NCI-H2196 (cell line): ENCODE data around the gene TMPRSS5.
A peak's percentile ranks its signal among the peaks of the same experiment; 100 is the strongest.
"Not testable (repeated sequence)": the region's sequence is repeated elsewhere in the genome, so short reads cannot be mapped to it uniquely, and the experiment has no call there.

Source experiments
- DNase-seq: peaks from one replicate; lab custom pipeline; 2025; ENCODE audit not compliant: unreplicated experiment; lab: John Stamatoyannopoulos, UW

TMPRSS5 gene

DNA sequence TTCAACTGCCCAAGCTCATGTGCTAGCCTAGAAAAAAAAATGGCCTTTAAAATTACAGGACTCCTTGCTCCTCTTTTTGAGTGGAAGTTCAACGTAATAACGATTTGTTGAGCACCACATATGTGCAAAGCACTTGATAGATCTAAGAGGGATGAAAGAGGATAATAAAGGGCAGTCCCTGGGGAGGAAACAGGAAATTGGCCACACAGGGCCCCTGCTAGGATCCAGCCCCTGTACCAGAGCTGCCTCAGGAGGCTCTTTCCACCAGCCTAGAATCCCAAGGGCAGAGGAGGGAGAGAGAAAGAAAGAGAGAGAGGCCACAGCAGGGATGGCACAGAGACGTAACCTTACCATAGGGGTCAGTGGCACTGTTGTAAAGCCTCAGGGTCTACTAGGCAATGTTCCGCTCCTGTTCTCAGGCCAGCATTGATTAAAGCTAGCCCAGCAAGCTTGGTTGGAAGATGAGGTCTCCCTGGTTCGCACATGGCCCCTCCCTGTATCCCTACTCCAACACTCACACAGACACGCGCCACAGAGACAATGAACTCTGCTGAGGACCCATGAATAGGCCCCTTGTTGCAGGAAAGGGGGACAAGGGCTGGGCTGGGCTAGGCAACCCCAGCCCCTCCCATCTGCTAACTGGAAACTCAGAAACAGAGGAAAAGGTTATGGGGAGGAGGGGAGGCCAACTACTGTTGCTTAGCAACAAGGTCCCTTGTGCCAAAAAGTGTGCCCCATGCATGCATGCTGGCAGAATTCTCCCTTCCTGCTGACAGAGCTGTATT, at the start of gene TMPRSS5:
TMPRSS5 (minus strand) TSS at position 438 of the 785 bp plus-strand sequence; CDS start at position 354, 84 bp downstream.
- no peak for DNase-seq

DNA sequence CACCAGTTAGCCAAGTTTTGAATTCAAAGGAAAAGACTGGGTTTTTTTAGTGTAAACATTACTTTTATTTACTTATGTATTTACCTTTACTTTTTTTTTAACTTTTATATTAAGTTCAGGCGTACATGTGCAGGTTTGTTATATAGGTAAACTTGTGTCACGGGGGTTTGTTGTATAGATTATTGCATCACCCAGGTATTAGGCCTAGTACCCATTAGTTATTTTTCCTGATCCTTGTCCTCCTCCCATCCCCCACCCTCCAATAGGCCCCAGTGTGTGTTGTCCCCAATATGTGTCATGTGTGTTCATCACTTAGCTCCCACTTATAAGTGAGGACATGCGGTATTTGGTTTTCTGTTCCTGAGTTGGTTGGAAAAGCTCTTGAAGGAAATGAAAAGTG, 46.8 kb upstream of the TMPRSS5 start:
- no peak for DNase-seq

- no peak for DNase-seq
These were observed 30.2 kb upstream of the TMPRSS5 start for GRCh38 chr11:113736323-113736722.

DNA sequence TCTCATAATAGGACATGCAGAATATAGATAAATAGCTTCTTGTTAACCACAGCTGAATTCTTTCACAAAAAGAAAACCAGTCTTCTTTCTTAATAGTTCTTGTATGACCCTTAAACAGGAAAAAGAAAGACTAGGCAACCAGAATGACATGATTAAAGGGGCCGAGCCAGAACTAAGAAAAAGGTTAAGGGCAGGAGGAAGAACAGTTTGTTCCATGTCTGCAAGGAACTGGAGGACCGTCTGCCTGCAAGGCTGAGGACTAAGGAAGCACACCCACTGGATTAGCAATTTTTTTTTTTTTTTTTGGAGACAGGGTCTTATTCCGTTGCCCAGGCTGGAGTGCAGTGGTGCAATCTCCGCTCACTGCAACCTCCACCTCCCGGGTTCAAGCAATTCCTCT, 26.0 kb upstream of the TMPRSS5 start:
- DNase-seq, result no peak

- DNase-seq, result peak; percentile 64
These were observed 25.0 kb upstream of the TMPRSS5 start for GRCh38 chr11:113730887-113731726.

DNA sequence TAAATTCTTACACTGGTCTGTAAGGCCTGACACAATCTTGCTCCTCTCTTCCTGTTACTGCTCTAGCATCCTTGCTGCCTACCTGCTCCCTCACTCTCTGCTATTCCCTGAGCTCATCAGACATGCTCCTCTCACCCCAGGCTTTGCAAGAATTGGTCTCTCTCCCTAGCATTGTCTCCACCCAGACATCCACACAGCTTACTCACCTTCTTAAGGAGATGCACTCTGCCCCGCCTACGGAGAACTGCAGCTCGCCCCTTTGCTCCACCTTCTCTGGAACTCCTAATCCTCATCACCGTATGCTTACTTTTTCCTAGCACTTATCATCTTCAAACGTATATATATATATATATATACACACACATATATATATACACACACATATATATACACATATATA, 23.3 kb upstream of the TMPRSS5 start:
- no peak for DNase-seq

DNA sequence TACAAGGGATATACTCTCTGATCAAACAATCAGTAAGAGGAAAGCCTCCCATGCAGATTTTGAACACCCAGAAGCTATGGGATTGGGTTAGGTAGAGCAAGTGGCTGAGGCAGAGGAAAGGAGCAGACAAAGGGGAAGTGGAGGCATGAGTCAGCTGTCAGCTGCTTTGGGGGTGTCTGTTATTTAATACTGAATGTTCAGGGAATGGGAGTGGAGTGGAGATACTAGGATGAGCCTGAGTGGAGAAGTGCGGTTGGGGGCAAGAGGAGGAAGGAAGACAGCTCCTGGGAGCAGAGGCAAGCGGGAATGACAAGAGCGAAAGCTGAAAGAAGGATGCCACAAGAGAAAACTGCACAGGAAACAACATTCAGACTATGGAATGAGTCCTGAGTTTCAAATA, 22.7 kb upstream of the TMPRSS5 start:
- no peak for DNase-seq

DNA sequence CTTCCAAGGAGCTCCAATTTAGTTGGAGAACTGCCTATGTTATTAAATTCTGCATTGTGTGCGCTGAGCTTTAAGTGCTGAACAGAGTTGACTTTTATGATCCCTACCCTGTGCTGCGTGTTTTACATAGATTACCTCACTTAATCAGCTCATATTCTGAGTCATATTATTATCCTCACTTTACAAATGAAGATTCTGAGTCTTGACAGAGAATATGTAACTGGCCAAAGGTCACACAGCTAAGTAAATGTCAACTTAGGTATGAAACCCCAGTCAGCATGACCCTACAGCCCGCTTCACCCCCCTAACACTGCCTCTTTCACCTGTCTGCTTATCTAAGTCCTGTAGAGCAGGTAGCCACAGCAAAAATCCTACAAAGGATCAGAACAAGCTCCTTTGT, 19.8 kb upstream of the TMPRSS5 start:
- DNase-seq, result no peak

GRCh38 chr11:113725407-113725806, 19.3 kb upstream of the TMPRSS5 start:
- DNase-seq, result no peak

DNA sequence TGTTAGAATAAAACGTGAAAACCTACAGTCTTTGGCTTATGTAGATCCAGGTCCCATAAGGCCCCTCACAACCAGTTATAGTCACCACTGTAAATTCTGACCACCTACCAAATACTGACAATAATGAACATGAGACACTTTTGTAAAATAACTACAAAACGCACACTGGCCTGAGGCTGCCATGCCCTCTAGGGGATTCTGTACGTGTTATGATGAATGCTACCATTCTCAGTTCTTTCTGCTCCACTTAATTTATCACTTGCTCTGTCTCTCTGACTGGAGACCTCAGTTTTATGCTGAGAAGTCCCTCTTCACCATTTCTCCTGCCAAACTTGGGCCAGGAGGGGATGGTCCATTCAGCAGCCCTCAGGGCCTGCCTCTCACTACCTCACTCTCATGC, 18.7 kb upstream of the TMPRSS5 start:
- no peak for DNase-seq

DNA sequence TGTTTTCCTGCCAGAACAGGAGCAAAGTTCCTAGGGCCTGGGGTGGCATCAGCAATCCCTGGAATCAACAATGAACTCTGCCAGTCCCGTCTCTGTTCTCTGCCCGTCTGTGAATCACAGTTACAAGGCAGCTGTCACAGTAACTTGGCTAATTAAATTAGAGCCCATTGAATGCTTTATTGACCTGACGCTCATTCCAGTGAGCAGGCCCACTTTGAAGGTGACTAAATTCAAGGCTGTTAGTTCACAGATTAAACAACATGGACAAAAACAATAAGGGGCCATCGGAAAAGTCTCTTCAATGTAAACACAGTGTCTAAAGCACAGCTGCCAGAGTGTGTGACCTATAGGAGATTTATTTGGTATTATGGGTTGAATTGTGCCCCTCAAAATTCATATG, 17.7 kb upstream of the TMPRSS5 start:
- DNase-seq, result no peak

DNA sequence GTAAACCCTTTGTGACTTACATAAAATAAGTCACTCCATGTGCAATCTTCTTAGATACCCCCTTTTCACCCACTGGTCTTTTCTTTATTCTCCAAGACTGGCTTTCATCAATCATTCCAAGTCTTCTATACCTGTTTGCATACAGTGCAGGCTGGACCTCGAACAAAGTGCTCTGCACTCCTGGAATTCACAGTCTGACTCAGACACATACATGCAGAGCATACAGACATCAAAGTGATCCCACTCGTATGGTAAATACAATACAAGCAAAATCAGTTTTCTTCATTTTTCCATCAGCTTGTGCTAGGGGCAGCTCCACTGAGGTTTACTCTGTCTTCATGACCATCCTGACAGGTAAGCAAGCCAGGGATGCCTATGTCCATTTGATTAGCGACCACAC, 16.8 kb upstream of the TMPRSS5 start:
- DNase-seq, result no peak

DNA sequence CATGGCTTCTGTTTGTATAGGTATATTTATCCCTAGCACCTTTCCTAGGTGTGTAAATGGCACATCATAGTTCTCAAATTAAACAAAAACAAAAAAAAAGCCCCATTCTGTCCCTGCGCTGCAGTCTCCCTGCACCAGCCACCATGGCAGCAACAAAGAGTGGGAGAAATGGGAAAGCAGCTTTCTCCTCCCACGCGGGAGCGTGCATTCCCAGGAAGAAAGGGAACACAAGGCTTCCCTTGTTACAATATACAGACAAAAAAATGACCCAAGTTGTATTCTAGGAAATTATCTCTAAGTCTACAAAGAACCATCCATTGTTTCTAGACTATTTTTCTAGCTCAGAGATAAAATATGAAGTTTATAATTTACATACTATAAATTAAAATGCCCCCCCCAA, 16.1 kb upstream of the TMPRSS5 start:
- no peak for DNase-seq

GRCh38 chr11:113721462-113722066, 15.5 kb upstream of the TMPRSS5 start:
- no peak for DNase-seq

DNA sequence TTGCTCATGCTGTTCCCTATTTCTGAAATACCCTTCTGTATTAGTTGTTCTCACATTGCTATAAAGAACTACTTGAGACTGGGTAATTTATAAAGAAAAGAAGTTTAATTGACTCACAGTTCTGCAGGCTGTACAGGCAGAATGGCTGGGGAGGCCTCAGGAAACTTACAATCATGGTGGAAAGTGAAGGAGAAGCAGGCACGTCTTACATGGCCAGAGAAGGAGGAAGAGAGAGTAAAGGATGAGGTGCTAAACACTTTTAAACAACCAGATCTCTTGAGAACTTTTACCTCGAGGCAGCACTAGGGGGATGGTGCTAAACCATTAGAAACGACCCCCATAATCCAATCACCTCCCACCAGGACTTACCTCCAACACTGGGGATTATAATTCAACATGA, 14.4 kb upstream of the TMPRSS5 start:
- not testable (repeated sequence) for DNase-seq

DNA sequence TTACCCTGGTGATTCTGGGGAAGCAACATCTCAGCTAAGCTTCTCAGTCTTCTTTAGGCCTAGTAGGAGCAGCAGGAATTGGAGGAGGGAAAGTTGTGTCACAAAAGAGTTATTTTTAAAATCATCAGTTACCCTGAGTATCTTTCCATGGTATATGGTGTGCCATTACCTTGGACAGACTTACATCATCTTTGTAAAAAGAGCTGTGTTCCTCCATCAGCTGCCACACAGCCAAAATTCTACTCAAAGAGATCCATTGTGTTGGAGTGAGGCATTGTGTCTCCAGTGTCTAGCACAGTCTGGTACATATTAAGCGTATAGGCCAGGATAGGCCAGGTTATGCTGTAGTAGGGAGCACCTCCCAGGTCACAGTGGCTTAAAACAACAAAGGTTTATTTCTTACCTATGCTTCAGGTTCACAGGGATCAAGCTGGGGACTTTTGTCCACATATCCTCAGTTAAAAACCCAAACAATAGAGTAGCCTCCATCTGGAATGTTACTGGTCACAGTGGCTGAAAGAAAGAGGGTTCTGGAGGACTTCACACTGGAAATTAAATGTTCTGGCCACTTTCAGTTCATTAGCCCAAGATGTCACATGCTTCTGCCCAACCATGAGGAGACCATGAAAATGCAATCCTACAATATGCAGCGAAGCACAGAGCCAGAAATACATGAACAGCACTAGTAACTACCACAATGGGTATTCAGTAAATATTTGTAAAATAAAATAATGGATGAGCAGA, 9.9 kb upstream of the TMPRSS5 start:
- no peak for DNase-seq

DNA sequence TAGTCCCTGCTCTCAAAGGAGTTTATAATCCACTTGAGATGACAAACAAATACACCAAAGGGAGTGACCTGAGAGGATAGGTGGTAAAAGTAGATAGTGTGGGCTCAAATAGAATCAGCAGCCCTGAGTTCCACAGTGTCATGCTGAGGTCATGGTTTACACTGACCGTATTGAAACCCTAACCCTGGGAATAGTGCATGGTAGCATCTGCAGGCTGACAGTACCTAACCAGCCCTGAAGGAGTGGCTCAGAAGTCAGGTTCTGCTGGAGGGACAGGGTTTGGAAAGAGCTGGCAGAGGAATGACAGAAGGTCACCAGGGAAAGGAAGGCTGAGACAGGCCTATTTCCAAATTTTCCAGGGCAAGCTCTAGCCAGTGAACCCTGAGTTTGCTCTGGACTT, 9.2 kb upstream of the TMPRSS5 start:
- DNase-seq, result no peak

DNA sequence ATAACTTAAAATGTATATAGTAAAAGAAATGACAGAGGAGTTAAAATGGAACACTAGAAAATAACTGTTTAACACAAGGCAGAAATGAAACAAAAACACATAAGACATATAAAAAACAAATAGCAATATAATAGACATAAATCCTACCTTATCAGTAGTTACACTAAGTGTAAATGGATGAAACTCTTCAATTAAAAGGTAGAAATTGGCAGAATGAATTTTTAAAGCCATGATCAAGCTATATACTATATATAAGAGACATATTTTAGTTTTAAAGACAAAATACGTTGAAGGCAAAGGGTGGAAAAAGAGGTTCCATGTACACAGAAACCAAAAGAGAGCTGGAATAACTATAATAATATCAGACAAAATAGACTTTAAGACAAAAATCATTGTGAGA, 4.9 kb upstream of the TMPRSS5 start:
- DNase-seq, result no peak

- not testable (repeated sequence) for DNase-seq
These were observed 2.6 kb downstream of the TMPRSS5 start for GRCh38 chr11:113703551-113703950.

GRCh38 chr11:113701491-113701890, 4.6 kb downstream of the TMPRSS5 start:
- no peak for DNase-seq

DNA sequence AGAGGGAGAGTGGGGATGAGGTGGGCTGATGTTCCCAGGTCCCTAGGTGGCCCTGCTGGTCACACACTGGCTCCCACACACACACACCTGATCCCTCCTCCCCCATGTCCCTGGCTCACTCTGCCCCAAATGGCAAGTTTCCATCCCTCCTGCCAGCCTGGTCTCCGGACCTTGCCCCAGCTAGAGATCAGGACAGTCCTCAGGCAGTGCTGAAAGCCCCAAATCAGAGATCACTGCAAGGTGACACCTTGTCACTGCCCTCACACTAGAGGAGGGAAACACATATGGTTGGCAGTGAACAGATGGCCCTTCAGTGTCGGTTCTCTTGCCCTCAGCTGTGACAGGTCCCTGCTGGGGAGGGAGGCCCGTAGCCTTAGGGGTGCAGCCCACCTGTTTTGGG, 7.6 kb downstream of the TMPRSS5 start:
- DNase-seq, result no peak
